ENCODE measurements around the gene PDIK1L. TPM values are rescaled to one million over a fixed set of nuclear protein-coding genes. Genes with fewer than 3 reads are reported as not detected.

The PDIK1L gene
- total and polyA plus RNA-seq, 10 donors: 2.5 to 14.1 (median 10.5) TPM

DNA sequence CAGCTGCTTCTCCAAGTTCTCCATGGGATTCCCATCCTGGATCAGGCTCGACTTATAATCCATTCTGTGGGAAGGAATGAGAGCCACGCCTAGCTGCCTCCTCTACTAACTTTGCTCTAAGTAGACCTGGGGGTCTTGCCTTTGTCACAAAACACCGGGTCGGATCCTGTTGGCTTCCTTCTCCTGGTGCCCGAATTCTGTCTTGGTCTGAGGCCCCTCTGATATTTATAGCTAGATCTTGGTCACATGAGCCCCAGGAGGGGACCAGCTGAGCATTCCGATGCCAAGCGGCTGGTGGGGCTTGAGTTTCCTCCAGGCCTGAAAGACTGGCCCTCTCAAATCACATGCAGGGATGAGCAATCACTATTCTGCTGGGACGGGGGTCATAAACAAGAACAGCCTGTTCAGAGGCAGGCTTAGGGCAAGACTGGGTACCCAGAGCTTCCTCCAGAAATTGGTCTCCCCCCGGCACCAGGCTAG, 44.2 kb upstream of the PDIK1L start, which contains the start of gene TRIM63:
Gene TRIM63 (minus strand): TSS at position 199 of the 480 bp plus-strand sequence. CDS start 136 bp downstream, at position 63.
- Histone ChIP-seq H3K36me3 (no peaks in the 10 kb centered on the region), H3K27me3 (replicated peaks in 1 of 7) (peaks cover 0 to 27% (median 0%) of the 10 kb centered on the region in 7 donors), H3K9me3 (no peaks in the 10 kb centered on the region), H3K27ac (no peak within 1 kb of the TSS), H3K4me1 (no peaks in the 10 kb centered on the region), H3K4me3 (no peak within 1 kb of the TSS)
- intact Hi-C loops (cut with DNase I; ENCODE audit: low total_unique reads): no loop called here
- TF ChIP-seq, protein P1, sequence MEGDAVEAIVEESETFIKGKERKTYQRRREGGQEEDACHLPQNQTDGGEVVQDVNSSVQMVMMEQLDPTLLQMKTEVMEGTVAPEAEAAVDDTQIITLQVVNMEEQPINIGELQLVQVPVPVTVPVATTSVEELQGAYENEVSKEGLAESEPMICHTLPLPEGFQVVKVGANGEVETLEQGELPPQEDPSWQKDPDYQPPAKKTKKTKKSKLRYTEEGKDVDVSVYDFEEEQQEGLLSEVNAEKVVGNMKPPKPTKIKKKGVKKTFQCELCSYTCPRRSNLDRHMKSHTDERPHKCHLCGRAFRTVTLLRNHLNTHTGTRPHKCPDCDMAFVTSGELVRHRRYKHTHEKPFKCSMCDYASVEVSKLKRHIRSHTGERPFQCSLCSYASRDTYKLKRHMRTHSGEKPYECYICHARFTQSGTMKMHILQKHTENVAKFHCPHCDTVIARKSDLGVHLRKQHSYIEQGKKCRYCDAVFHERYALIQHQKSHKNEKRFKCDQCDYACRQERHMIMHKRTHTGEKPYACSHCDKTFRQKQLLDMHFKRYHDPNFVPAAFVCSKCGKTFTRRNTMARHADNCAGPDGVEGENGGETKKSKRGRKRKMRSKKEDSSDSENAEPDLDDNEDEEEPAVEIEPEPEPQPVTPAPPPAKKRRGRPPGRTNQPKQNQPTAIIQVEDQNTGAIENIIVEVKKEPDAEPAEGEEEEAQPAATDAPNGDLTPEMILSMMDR (IDR thresholded peaks at IDR 0.05 in 8 of 11, conservative IDR thresholded peaks at IDR 0.05 in 3 of 11): no peak
- TF ChIP-seq POLR2A (IDR thresholded peaks at IDR 0.05) (no peak), POLR2AphosphoS5 (IDR thresholded peaks at IDR 0.05) (no peak)
- 74 to 85% (median 77%) methylated on average over 4 to 9 of the region's 9 CpGs for WGBS, 5 donors
- no peak for DNase-seq

DNA sequence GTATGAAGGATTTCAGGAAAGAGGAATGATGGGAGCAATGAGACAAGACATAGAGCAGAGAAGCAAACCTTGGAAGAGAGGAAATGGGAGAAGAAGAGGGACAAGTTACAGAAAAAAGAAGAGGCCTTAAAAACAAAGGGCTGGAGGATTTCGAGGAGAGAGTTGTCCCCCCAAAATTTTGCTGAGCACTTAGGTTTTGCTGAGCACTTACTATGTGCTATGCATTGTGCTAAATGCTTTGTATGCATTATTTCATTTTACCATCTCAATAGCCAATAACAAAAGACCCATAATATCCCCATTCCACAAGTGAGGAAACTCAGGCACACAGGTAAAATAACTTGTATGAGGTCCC, 41.7 kb upstream of the PDIK1L start:
- intact Hi-C loops (cut with DNase I; ENCODE audit: low total_unique reads): no loop called here
- 63 to 91% (median 74%) methylated on average over 1 of the region's 1 CpG for WGBS, 5 donors
- Histone ChIP-seq H3K4me1 (no peaks in the 10 kb centered on the region), H3K9me3 (no peaks in the 10 kb centered on the region), H3K36me3 (no peaks in the 10 kb centered on the region), H3K27me3 (replicated peaks in 1 of 7) (peaks cover 0 to 42% (median 0%) of the 10 kb centered on the region in 7 donors), H3K27ac (no peak overlapping the region), H3K4me3 (no peak overlapping the region)
- DNase-seq: no peak
- TF ChIP-seq, protein P1 (IDR thresholded peaks at IDR 0.05 in 8 of 11, conservative IDR thresholded peaks at IDR 0.05 in 3 of 11): no peak
- no peak for TF ChIP-seq POLR2A (IDR thresholded peaks at IDR 0.05)

GRCh38 chr1:26070296-26070962, 41.2 kb upstream of the PDIK1L start:
- no peak overlapping the region for H3K4me3 ChIP-seq
- H3K4me1 ChIP-seq: no peaks in the 10 kb centered on the region
- TF ChIP-seq, protein P1 (IDR thresholded peaks at IDR 0.05 in 8 of 11, conservative IDR thresholded peaks at IDR 0.05 in 3 of 11): no peak
- no peak for TF ChIP-seq POLR2AphosphoS5 (IDR thresholded peaks at IDR 0.05)
- TF ChIP-seq POLR2A (IDR thresholded peaks at IDR 0.05): no peak
- DNase-seq: no peak
- H3K27me3 ChIP-seq (replicated peaks in 1 of 7): peaks cover 0 to 47% (median 0%) of the 10 kb centered on the region in 7 donors
- H3K27ac ChIP-seq: no peak overlapping the region
- WGBS, 5 donors: 88 to 95% (median 90%) methylated on average over 4 of the region's 4 CpGs
- H3K36me3 ChIP-seq: no peaks in the 10 kb centered on the region
- no peaks in the 10 kb centered on the region for H3K9me3 ChIP-seq
- intact Hi-C loops (cut with DNase I; ENCODE audit: low total_unique reads): no loop called here

DNA sequence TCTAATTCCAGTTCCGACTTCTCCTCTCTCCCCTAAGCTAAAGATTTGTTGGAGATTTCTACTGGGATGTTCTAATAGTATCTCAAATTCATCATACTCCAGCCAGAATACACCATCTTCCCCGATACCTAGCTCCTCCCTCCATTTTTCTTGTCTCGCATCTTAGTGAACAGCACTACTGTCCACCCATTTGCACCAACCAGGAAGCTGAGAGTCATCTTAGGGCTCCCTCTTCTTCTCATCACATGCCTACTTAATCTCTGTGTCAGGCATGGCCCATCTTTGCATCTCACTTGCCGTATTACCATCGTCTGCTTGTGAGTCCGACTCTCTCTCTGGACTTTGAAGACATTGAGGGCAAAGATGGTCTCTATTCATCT, 40.7 kb upstream of the PDIK1L start:
- 90 to 95% (median 93%) methylated on average over 6 of the region's 6 CpGs for WGBS, 5 donors
- no peak for DNase-seq
- Histone ChIP-seq H3K4me1 (no peaks in the 10 kb centered on the region), H3K27ac (no peak overlapping the region), H3K4me3 (no peak overlapping the region), H3K9me3 (no peaks in the 10 kb centered on the region), H3K27me3 (replicated peaks in 1 of 7) (peaks cover 0 to 52% (median 0%) of the 10 kb centered on the region in 7 donors), H3K36me3 (no peaks in the 10 kb centered on the region)
- TF ChIP-seq, protein P1 (IDR thresholded peaks at IDR 0.05 in 8 of 11, conservative IDR thresholded peaks at IDR 0.05 in 3 of 11): no peak
- TF ChIP-seq POLR2A (IDR thresholded peaks at IDR 0.05) (no peak), POLR2AphosphoS5 (IDR thresholded peaks at IDR 0.05) (no peak)
- intact Hi-C loops (cut with DNase I; ENCODE audit: low total_unique reads): no loop called here
